Stomach (tissue), 9 donors: Measurements from ENCODE around the gene ANXA5. TPM values are rescaled to one million over a fixed set of nuclear protein-coding genes. Genes with fewer than 3 reads are reported as not detected.

ENCODE experiments used
- DNase-seq, 2 donors: peaks; one replicate each; pipeline versions ENCODE4 v3.0.0 to v3.0.0-alpha.2; 2013 to 2019
- H3K27ac ChIP-seq, 5 donors: fragments of 200-600 bp in 4 of 5; sonication (generic) in 4 of 5; one replicate each; pipeline ENCODE4 v1.5.1; 2013 to 2019; ENCODE audit warnings: mild to moderate bottlenecking in 1 of 5, moderate library complexity in 1 of 5
- H3K27me3 ChIP-seq, 3 donors: fragments of 200-600 bp; sonication (generic); one replicate each; pipeline ENCODE4 v1.5.1; 2017 to 2019; ENCODE audit warnings: mixed run types in 1 of 3
- H3K36me3 ChIP-seq, 4 donors: fragments of 200-600 bp; sonication (generic); 1 replicate in 3 of 4; 2 replicates in 1 of 4; pipeline ENCODE4 v1.5.1; 2016 to 2019
- H3K4me1 ChIP-seq, 4 donors: fragments of 200-600 bp; sonication (generic); one replicate each; pipeline ENCODE4 v1.5.1; 2016 to 2019
- H3K4me3 ChIP-seq, 4 donors: fragments of 200-600 bp; sonication (generic) in 3 of 4; one replicate each; pipeline ENCODE4 v1.5.1; 2016 to 2019; ENCODE audit warnings: mild to moderate bottlenecking in 1 of 4
- H3K9me3 ChIP-seq, 4 donors: fragments of 200-600 bp; sonication (generic); one replicate each; pipeline ENCODE4 v1.5.1; 2016 to 2019
- EP300 ChIP-seq: sonication (generic); formaldehyde crosslinking; IDR thresholded peaks from one replicate; pipeline ENCODE4 v1.6.1; 2017; ENCODE audit warnings: antibody characterized with exemption
- POLR2A ChIP-seq, 4 donors: fragments of 450-650 bp; IDR thresholded peaks; one replicate each; pipeline ENCODE4 v1.6.1; 2016; ENCODE audit warnings: antibody characterized with exemption in 4 of 4, control low read depth in 2 of 4, mild to moderate bottlenecking in 1 of 4, moderate library complexity in 1 of 4
- POLR2AphosphoS5 ChIP-seq, 3 donors: sonication (generic); formaldehyde crosslinking; IDR thresholded peaks; one replicate each; pipeline ENCODE4 v1.6.1; 2016; ENCODE audit warnings: antibody characterized with exemption in 3 of 3
- WGBS, 5 donors: extraction: QIAGEN DNeasy Blood & Tissue Kit in 3 of 5; methylation state at CpG; one replicate each; pipeline versions ENCODE4 v1.1.5 to v1.1.7; 2013 to 2018; 5-methylcytosine and 5-hydroxymethylcytosine counted together
- intact Hi-C: fragments of 100-400 bp; cut with DNase I; formaldehyde crosslinking; loops from one replicate; pipeline ENCODE4 v1.15.1; 2023; ENCODE audit warnings: low total_unique reads
- polyA plus RNA-seq, 3 donors: library from polyadenylated mRNA; stranded (reverse); fragments of 200-250 nt; gene quantifications; one replicate each; pipeline ENCODE4 v1.2.3, GENCODE V29; 2013
- total RNA-seq, 5 donors: library from RNA; depleted of rRNA; stranded (reverse); fragments of >200 nt; gene quantifications; one replicate each; pipeline versions ENCODE4 v1.1.0 to v1.2.3, GENCODE V29; 2014 to 2016
- TF ChIP-seq, protein P1 (sequence below), 7 experiments: fragments of 450-650 bp in 4 of 7; fragments of 200-600 bp in 3 of 7; sonication (generic) in 3 of 7; IDR thresholded peaks; one replicate each; pipeline ENCODE4 v1.5.1; 2016 to 2019; ENCODE audit warnings: antibody characterized with exemption in 7 of 7, control low read depth in 2 of 7, mild to moderate bottlenecking in 1 of 7
- donor health status: healthy with polysubstance abuse.
- donor health status: Bipolar disorder and iron deficiency.
- donor health status: healthy.

Gene ANXA5
- total and polyA plus RNA-seq, 8 donors, result 77.9 to 368 (median 144) TPM

DNA sequence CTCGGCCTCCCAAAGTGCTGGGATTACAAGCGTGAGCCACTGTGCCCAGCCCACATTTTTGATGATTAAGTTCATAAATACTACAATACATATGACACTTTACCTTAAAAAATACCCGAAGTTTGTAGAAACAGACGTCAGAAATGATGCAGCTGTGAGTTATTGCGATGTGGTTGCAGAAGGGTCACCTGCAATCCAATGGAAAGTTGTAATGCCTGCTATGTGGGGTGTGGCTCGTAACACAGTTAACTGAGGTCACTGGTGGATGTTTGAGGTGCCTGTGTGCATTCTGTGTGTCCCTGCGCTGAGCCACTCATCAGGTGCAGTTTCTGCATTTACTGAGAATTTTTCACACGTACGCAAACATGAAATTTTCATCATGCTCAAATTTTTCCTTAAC, 64.1 kb downstream of the ANXA5 start:
- TF ChIP-seq POLR2A (IDR thresholded peaks at IDR 0.05), result no peak
- TF ChIP-seq EP300, result no peak
- TF ChIP-seq, protein P1, sequence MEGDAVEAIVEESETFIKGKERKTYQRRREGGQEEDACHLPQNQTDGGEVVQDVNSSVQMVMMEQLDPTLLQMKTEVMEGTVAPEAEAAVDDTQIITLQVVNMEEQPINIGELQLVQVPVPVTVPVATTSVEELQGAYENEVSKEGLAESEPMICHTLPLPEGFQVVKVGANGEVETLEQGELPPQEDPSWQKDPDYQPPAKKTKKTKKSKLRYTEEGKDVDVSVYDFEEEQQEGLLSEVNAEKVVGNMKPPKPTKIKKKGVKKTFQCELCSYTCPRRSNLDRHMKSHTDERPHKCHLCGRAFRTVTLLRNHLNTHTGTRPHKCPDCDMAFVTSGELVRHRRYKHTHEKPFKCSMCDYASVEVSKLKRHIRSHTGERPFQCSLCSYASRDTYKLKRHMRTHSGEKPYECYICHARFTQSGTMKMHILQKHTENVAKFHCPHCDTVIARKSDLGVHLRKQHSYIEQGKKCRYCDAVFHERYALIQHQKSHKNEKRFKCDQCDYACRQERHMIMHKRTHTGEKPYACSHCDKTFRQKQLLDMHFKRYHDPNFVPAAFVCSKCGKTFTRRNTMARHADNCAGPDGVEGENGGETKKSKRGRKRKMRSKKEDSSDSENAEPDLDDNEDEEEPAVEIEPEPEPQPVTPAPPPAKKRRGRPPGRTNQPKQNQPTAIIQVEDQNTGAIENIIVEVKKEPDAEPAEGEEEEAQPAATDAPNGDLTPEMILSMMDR (IDR thresholded peaks at IDR 0.05), result no peak
- no peak for TF ChIP-seq POLR2AphosphoS5 (IDR thresholded peaks at IDR 0.05)
- no peak for DNase-seq
- no peaks in the 10 kb centered on the region for H3K36me3 ChIP-seq
- peaks cover 0 to 5% (median 0%) of the 10 kb centered on the region in 4 donors for H3K9me3 ChIP-seq
- H3K27me3 ChIP-seq, result peaks cover 0 to 4% (median 0%) of the 10 kb centered on the region in 3 donors
- no peak overlapping the region for H3K27ac ChIP-seq
- H3K4me1 ChIP-seq, result no peaks in the 10 kb centered on the region
- H3K4me3 ChIP-seq, result no peak overlapping the region
- intact Hi-C loops, result no loop called here
- WGBS, 5 donors, result 89 to 93% (median 90%) methylated on average over 9 of the region's 9 CpGs

Other genes starting within 250 kb of the ANXA5 start
- gene SMIM43, start 68.2 kb upstream of the ANXA5 start, total RNA-seq, result under 1 TPM in 1 of 5 donors, not detected in 4; 0.18 TPM
- under 1 TPM in 2 of 3 donors, not detected in 1; 0.10 to 0.31 TPM for gene SMIM43, start 68.2 kb upstream of the ANXA5 start, polyA plus RNA-seq
- 100 to 1,000 TPM in 1 of 5 donors, 10 to 100 TPM in 4; 10.4 to 162 (median 34.5) TPM for gene EXOSC9, start 104.3 kb upstream of the ANXA5 start, total RNA-seq
- gene EXOSC9, start 104.3 kb upstream of the ANXA5 start, polyA plus RNA-seq, result 10 to 100 TPM; 16.4 to 22.0 (median 18.6) TPM
- gene CCNA2, start 126.9 kb upstream of the ANXA5 start, total RNA-seq, result 10 to 100 TPM in 2 of 5 donors, 1 to 10 TPM in 2, not detected in 1; 3.6 to 14.2 (median 10.1) TPM
- 1 to 10 TPM; 2.0 to 8.8 (median 4.8) TPM for gene CCNA2, start 126.9 kb upstream of the ANXA5 start, polyA plus RNA-seq
- 10 to 100 TPM; 10.3 to 22.2 (median 19.3) TPM for gene BBS7, start 173.5 kb upstream of the ANXA5 start, total RNA-seq
- gene BBS7, start 173.5 kb upstream of the ANXA5 start, polyA plus RNA-seq, result 1 to 10 TPM; 6.7 to 8.7 (median 7.8) TPM